ENCODE measurements around the gene IDH3G. TPM values are rescaled to one million over a fixed set of nuclear protein-coding genes. Genes with fewer than 3 reads are reported as not detected.
A peak's percentile ranks its signal among the peaks of the same experiment; 100 is the strongest.

The IDH3G gene
- total RNA-seq, 4 donors from 2014 or later, result 79.8 to 92.7 (median 86.4) TPM

DNA sequence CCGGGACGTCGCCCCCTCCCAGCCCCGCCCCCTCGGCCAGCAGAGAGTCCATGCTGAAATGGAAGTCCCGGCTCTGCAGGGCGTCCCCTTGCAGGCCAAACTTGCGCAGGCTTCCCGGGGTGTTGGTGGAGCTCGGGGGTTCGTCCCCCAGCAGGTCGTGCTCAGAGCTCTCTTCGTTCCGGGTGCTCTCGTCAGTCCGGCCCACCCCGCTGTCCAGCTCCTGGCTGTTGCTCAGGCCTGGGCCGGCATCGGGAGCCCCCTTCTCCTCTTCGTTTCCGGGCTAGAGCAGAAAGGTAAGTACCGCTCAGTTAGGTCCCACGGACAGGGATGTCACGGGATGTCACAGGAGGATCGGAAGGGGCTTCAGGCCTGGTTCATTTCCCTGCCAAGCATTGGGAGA, 10.4 kb upstream of the IDH3G start:
- Histone ChIP-seq H3K4me3 (no peak overlapping the region), H3K27me3 (no peaks in the 10 kb centered on the region), H3K27ac (no peak overlapping the region), H3K36me3 (no peaks in the 10 kb centered on the region), H3K4me1 (no peaks in the 10 kb centered on the region), H3K9me3 (no peaks in the 10 kb centered on the region)
- no peak for TF ChIP-seq CTCF (IDR thresholded peaks at IDR 0.05 in 4 of 5, conservative IDR thresholded peaks at IDR 0.05 in 1 of 5)
- no peak for TF ChIP-seq POLR2A (IDR thresholded peaks at IDR 0.05)
- in situ Hi-C loops (cut with MboI; ENCODE audit: low sequenced_read_pairs in 4 of 4), result no loop called here
- DNase-seq (no peak), ATAC-seq (no peak)
- intact Hi-C loops (cut with DNase I; ENCODE audit: low total_unique reads), result no loop called here

DNA sequence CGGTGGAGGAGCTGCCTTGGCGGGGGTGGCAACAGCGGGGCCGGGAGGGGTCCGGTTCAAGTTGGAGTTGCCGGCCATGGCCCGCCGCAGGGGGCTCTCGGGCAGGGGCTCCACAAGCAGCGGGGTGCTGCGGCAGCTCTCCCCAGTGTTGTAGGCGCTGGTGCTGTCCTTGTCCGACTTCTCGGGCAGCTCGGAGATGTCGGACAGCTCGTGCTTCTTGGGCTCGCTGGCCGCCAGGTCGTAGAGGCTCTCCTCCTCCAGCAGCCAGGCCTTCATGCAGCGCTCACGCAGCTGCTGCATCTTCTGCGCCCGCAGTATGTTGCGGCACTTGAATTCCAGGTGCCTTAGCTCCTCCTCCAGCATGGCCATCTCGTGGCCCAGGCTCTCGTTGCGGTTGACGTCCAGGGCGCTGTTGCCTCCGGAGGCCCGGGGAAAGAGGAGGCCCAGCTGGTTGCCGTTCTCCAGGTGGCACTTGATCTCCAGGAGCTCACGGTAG, 10.0 kb upstream of the IDH3G start:
- ATAC-seq (no peak), DNase-seq (no peak)
- H3K9me3 ChIP-seq, result no peaks in the 10 kb centered on the region
- no peaks in the 10 kb centered on the region for H3K27me3 ChIP-seq
- no peak for TF ChIP-seq POLR2A (IDR thresholded peaks at IDR 0.05)
- TF ChIP-seq CTCF (IDR thresholded peaks at IDR 0.05 in 4 of 5, conservative IDR thresholded peaks at IDR 0.05 in 1 of 5), result no peak
- in situ Hi-C loops (cut with MboI; ENCODE audit: low sequenced_read_pairs in 4 of 4), result no loop called here
- H3K27ac ChIP-seq, result no peak overlapping the region
- no peaks in the 10 kb centered on the region for H3K36me3 ChIP-seq
- intact Hi-C loops (cut with DNase I; ENCODE audit: low total_unique reads), result no loop called here
- no peaks in the 10 kb centered on the region for H3K4me1 ChIP-seq
- no peak overlapping the region for H3K4me3 ChIP-seq

DNA sequence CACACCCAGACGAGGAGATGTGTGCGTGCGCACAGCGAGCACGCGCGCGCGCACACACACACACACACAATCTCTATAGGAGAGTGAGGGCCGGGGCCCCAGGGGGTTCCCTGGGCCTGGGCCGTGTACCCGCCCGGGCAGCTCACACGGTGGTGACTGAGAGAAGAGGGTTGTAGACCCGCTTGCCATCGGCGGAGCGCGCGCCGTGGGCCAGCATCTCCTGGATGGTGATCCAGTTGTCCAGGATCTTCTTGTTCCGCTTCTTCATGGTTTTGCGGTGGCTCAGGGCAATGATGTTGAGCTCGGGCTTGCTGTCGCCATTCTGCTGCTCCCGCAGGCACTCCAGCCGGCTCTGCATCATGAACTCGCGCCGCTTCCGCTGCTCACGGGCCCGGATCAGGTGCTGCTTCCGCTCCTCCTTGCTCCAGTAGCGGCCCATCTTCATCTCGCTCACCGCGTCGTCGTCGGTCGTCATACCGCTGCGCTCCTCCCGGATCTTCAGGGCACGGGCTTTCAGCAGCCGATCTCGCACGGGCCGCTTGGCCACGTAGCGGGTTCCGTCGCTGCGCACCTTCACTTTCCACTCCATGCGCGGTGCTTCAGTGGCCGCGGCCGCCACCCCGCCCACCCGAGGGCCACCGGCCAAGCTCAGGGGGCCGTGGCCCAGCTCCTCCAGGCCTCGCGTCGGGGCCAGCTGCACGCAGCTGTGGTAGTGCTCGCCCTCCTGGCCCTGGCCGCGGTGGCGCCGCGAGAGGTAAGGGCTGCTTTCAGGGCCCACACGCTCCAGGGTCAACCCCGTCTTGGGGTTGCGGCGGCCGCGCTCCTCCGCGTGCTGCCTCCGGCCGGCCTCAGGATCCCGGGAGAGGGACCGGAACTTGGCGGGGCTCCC, 9.3 kb upstream of the IDH3G start:
- Histone ChIP-seq H3K4me1 (no peaks in the 10 kb centered on the region), H3K4me3 (no peak overlapping the region), H3K27me3 (no peaks in the 10 kb centered on the region), H3K27ac (no peak overlapping the region), H3K36me3 (no peaks in the 10 kb centered on the region), H3K9me3 (no peaks in the 10 kb centered on the region)
- no peak for ATAC-seq
- intact Hi-C loops (cut with DNase I; ENCODE audit: low total_unique reads), result no loop called here
- DNase-seq, result no peak
- in situ Hi-C loops (cut with MboI; ENCODE audit: low sequenced_read_pairs in 4 of 4), result no loop called here
- TF ChIP-seq CTCF (IDR thresholded peaks at IDR 0.05 in 4 of 5, conservative IDR thresholded peaks at IDR 0.05 in 1 of 5) (no peak), POLR2A (IDR thresholded peaks at IDR 0.05) (no peak)

DNA sequence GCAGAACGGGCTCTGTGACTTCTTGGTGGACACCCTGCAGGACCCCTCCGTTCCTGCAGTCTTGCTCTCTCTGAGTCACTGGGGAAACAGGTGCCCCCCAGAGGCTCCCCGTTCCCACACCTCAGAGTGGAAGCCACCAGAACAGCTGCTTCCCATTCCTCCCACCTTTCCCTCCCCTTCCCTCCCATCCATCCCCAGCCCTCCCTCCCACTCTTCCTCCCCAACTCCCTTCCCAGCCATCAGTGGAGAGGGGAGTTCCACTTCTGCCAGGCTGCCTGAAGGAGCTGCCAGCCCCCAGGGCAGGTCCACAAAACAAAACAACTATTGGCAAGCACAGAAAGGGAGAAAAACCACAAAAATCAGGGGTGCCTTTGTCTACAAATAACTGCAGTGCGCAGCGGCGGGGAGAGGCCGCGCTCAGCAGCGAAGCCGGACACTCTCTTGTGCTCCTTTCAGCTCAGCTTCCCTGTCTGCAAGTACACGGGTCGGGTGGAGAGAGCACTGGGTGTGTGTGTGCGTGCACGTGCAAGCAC, 8.4 kb upstream of the IDH3G start:
- intact Hi-C loops (cut with DNase I; ENCODE audit: low total_unique reads) (no loop called here), in situ Hi-C loops (cut with MboI; ENCODE audit: low sequenced_read_pairs in 4 of 4) (no loop called here)
- Histone ChIP-seq H3K27ac (no peak overlapping the region), H3K4me1 (no peaks in the 10 kb centered on the region), H3K36me3 (peaks cover 0 to 7% of the 10 kb centered on the region in 2 donors), H3K27me3 (no peaks in the 10 kb centered on the region), H3K9me3 (no peaks in the 10 kb centered on the region), H3K4me3 (no peak overlapping the region)
- TF ChIP-seq POLR2A (IDR thresholded peaks at IDR 0.05) (no peak), CTCF (IDR thresholded peaks at IDR 0.05 in 4 of 5, conservative IDR thresholded peaks at IDR 0.05 in 1 of 5) (no peak)
- ATAC-seq (no peak), DNase-seq (peak in 1 of 2 donors; percentile 1)
